Measurements from ENCODE around the gene AGTPBP1. TPM values are rescaled to one million over a fixed set of nuclear protein-coding genes. Genes with fewer than 3 reads are reported as not detected.
A peak's percentile ranks its signal among the peaks of the same experiment; 100 is the strongest.
"Not testable (repeated sequence)": the region's sequence is repeated elsewhere in the genome, so short reads cannot be mapped to it uniquely, and the experiment has no call there.

The AGTPBP1 gene
- 12.2 TPM for total RNA-seq

- DNase-seq (ENCODE audit: low spot score) = peak; percentile 97
These were observed at the start of gene AGTPBP1 for GRCh38 chr9:85741875-85742596. AGTPBP1 (minus strand) TSS chr9:85741954; CDS start chr9:85712533, 29,421 bp downstream.

- DNase-seq (ENCODE audit: low spot score) = not testable (repeated sequence)
These were observed 44.4 kb upstream of the AGTPBP1 start for GRCh38 chr9:85786116-85786515.

- not testable (repeated sequence) for DNase-seq (ENCODE audit: low spot score)
These were observed 32.1 kb upstream of the AGTPBP1 start for GRCh38 chr9:85773844-85774243.

GRCh38 chr9:85761802-85762201 lies 20.0 kb upstream of the AGTPBP1 start:
- DNase-seq (ENCODE audit: low spot score) = not testable (repeated sequence)

GRCh38 chr9:85757716-85758115 lies 16.0 kb upstream of the AGTPBP1 start:
- DNase-seq (ENCODE audit: low spot score) = not testable (repeated sequence)

GRCh38 chr9:85756216-85756615 lies 14.5 kb upstream of the AGTPBP1 start:
- DNase-seq (ENCODE audit: low spot score) = not testable (repeated sequence)

GRCh38 chr9:85746309-85746708 lies 4.6 kb upstream of the AGTPBP1 start:
- no peak for DNase-seq (ENCODE audit: low spot score)

GRCh38 chr9:85745203-85745602 lies 3.4 kb upstream of the AGTPBP1 start:
- DNase-seq (ENCODE audit: low spot score) = no peak

- DNase-seq (ENCODE audit: low spot score) = no peak
These were observed 2.7 kb upstream of the AGTPBP1 start for GRCh38 chr9:85744480-85744879.

- DNase-seq (ENCODE audit: low spot score) = peak; percentile 22
These were observed 1.7 kb upstream of the AGTPBP1 start for GRCh38 chr9:85743275-85744128.

- no peak for DNase-seq (ENCODE audit: low spot score)
These were observed 813 bp upstream of the AGTPBP1 start for GRCh38 chr9:85742597-85742936.

- DNase-seq (ENCODE audit: low spot score) = no peak
These were observed 469 bp downstream of the AGTPBP1 start for GRCh38 chr9:85741095-85741874.

GRCh38 chr9:85740787-85741094 lies 1.0 kb downstream of the AGTPBP1 start:
- DNase-seq (ENCODE audit: low spot score) = no peak

GRCh38 chr9:85738509-85738908 lies 3.2 kb downstream of the AGTPBP1 start:
- no peak for DNase-seq (ENCODE audit: low spot score)

- no peak for DNase-seq (ENCODE audit: low spot score)
These were observed 4.1 kb downstream of the AGTPBP1 start for GRCh38 chr9:85737671-85738070.

GRCh38 chr9:85730916-85731630 lies 10.7 kb downstream of the AGTPBP1 start:
- DNase-seq (ENCODE audit: low spot score) = no peak

- no peak for DNase-seq (ENCODE audit: low spot score)
These were observed 11.9 kb downstream of the AGTPBP1 start for GRCh38 chr9:85729882-85730281.

- DNase-seq (ENCODE audit: low spot score) = no peak
These were observed 14.3 kb downstream of the AGTPBP1 start for GRCh38 chr9:85727500-85727899.

GRCh38 chr9:85726737-85727136 lies 15.0 kb downstream of the AGTPBP1 start:
- no peak for DNase-seq (ENCODE audit: low spot score)

GRCh38 chr9:85723215-85723614 lies 18.5 kb downstream of the AGTPBP1 start:
- no peak for DNase-seq (ENCODE audit: low spot score)

- not testable (repeated sequence) for DNase-seq (ENCODE audit: low spot score)
These were observed 22.3 kb downstream of the AGTPBP1 start for GRCh38 chr9:85719411-85719810.

GRCh38 chr9:85717818-85718217 lies 23.9 kb downstream of the AGTPBP1 start:
- not testable (repeated sequence) for DNase-seq (ENCODE audit: low spot score)

Data from mucosa of gallbladder (tissue), 1 donor.